Activated CD8-positive, alpha-beta memory T cell treated with anti-CD3 and anti-CD28 coated beads, Interleukin-2, amount 50 U/mL, for 1 hour (primary cell): ENCODE measurements around the gene ATP6V0C.
"Not testable (repeated sequence)": the region's sequence is repeated elsewhere in the genome, so short reads cannot be mapped to it uniquely, and the experiment has no call there.

Source experiments
- DNase-seq: peaks from one replicate; pipeline ENCODE4 v3.0.0-alpha.2; 2020; ENCODE audit errors: extremely low read depth

ATP6V0C gene

DNA sequence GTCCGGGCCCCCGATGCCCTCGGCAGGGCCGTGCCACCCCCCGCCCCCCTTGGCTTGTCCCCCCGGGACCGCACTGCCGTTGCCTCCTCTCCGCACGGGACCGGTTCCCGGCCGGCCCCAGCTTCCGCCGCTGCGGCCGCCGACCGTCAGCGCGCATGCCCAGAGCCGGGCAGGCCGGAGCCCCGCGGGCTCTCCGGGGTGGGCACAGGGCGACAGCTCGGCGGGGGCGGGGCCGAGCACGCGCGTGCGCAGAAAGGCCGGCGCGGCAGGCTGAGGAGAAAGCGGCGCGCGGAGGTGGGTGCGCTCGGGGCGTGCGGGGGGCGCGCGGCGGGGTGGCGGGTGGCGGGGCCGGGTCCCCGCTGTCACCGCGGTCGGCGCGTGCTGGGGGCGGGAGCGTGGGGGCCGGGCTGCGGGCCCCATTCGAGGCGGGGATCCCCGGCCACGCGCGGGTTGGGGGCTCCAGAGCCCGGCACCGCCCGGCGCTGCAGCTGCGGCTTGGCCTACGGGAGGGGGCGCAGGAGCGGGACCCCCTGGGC is 38.8 kb upstream of the ATP6V0C start, which contains the start of gene TBC1D24:
Gene TBC1D24, plus strand, starts transcription at position 251 of the 536 bp plus-strand sequence. CDS start 21,022 bp downstream, outside the sequence.
- no peak for DNase-seq

GRCh38 chr16:2475413-2476344 is 38.1 kb upstream of the ATP6V0C start:
- no peak for DNase-seq

DNA sequence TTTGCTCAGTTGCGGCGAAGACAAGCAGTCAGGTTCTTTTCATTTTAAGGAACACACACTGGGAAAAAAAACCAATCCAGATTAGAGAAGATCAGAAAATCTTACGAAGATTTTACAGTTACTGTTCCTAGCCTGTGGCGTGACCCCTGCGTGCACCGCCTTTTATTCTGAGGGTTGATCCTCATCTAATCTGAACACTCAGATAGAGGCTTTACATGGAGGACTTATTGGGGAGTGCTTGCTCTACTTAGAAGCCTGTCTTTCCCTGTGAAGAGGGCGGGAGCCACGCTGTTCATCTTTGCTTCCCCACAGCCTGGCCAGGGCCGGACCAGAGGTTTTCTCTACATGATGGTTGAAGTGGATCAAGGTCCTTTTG is 37.4 kb upstream of the ATP6V0C start:
- DNase-seq, result no peak

DNA sequence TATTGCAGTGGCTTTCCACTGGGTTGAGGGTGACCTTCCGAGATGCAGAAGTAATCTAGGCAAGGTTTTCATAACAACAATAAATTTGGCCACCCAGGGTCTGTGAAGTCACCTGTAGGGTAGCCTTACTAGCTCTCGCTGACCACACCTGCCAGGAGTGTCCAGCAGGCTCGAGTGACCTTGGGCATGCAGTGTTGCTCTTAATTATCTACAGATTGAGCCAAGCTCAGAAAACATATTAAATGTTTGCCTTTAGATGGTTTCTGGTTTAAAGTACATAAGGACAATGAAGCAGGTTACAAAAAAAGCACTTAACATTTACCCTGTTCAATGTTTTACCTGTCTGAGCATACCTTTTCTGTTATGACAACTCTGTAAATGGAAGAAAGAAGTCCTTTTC is 37.0 kb upstream of the ATP6V0C start:
- no peak for DNase-seq

DNA sequence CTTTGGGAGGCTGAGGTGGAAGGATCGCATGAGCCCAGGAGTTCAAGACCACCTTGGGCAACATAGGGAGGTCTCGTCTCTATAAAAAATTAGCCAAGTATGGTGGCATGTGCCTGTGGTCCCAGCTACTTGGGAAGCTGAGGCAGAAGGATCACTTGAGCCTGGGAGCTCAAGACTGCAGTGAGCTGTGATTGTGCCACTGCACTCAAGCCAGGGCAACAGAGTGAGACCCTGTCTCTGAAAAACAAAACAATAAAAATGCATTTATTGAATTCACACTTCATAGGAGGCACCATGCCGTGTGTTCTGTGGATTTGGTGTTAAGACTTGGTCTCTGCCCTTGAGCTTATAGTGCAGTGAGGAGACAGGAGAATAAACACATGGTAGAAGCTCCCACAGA is 36.4 kb upstream of the ATP6V0C start:
- no peak for DNase-seq

- DNase-seq, result no peak
Observed at GRCh38 chr16:2478279-2478678, 35.5 kb upstream of the ATP6V0C start.

- not testable (repeated sequence) for DNase-seq
Observed at GRCh38 chr16:2479996-2480395, 33.8 kb upstream of the ATP6V0C start.

DNA sequence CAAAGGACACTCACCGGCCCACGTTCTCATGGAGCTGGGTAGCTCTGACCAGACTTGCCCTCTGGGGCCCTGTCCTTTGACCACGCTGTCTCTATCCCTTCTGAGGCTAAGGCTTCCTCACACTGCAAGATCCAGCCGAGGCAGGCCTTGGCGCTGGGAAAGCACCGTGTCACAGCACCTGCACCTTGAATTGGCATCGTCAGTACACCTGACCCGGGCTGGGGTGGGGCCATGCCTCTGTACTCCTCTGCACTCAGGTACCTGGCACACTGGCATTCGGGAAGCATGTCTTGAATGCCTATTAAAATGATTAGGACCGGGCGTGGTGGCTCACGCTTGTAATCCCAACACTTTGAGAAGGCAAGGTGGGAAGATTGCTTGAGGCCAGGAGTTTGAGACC is 32.8 kb upstream of the ATP6V0C start:
- DNase-seq, result no peak

GRCh38 chr16:2481676-2482075 is 32.1 kb upstream of the ATP6V0C start:
- DNase-seq, result no peak

- no peak for DNase-seq
Observed at GRCh38 chr16:2482249-2482648, 31.5 kb upstream of the ATP6V0C start.

DNA sequence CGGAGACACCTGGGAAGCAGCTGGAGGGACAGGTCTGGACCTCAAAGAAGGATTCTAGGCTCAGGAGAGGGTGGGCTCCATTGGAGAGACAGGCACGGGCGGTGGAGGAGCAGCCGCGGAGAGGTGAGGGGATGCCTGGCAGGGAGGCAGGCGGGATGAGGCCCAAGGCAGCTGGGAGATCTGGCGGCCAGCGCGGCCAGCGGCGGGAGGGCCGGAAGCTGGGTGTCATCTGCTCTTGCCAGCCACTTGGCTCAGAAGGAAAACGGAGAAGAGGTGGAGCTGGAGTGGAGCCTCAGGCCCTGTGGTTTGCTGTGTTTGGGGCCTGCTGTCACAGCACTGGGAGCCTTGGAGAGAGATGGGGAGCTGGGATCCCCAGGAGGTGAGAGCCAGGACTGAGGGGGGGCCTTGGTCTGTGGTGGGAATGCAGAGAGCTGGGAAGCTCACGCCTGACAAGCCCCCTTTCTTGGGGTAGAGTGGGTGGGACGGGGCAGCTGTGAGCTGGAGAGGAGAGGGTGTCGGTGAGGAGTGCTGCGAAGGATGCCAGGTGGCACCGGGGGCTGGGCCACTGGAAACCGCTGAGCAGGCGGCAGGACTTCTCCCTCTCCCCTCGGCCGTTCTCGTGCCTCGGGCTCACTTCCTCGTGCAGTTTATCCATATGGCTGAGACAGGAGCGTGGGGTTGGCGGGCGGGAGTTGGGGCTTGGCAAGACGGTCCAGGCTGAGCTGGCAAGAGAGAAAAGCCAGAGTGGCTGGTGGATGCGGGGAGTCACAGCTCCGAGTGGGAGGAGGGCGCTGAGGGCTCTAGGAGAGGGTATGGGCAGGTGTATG is 30.8 kb upstream of the ATP6V0C start:
- DNase-seq, result no peak

GRCh38 chr16:2483939-2484897 is 29.5 kb upstream of the ATP6V0C start:
- DNase-seq, result no peak

DNA sequence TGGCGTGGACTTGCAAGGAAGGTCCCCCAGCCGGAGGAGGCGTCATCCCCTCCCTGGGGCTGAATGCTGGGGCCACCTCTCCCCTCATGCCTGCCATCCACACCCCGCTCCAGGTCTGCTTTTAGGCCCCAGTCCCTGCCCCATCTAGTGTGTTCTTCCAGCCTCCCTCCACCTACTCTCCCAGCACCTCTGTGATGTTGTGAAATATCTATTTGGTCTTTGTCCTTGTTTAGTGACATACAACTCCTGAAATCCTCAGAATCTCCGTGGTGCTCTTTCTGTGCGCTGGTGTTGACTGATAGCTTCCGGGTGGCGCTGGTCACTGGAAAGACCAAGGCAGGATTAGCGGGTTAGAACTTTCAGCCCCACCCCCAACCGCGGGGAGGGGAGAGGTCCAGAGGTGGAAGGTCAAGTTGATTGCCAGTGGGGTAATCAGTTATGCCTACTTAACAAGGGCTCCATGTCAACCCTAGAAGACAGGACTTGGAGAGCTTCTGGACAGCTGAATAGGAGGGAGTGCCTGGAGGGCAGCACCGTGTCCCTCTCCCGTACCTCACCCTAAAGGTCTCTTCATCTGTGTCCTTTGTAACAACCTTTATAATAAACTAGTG is 28.7 kb upstream of the ATP6V0C start:
- no peak for DNase-seq

GRCh38 chr16:2485811-2486507 is 27.8 kb upstream of the ATP6V0C start:
- DNase-seq, result no peak

GRCh38 chr16:2486645-2487516 is 26.9 kb upstream of the ATP6V0C start:
- peak; percentile 53 for DNase-seq

- no peak for DNase-seq
Observed at GRCh38 chr16:2487517-2487842, 26.3 kb upstream of the ATP6V0C start.

- DNase-seq, result no peak
Observed at GRCh38 chr16:2487903-2488531, 25.7 kb upstream of the ATP6V0C start.

- no peak for DNase-seq
Observed at GRCh38 chr16:2489581-2489980, 24.2 kb upstream of the ATP6V0C start.
